ENCODE results near the gene TGFA. TPM values are rescaled to one million over a fixed set of nuclear protein-coding genes. Genes with fewer than 3 reads are reported as not detected.

Gene TGFA
- total RNA-seq, 6 donors from 2014 or later: 4.2 to 19.6 (median 10.7) TPM

- Histone ChIP-seq H3K36me3 (no peaks in the 10 kb centered on the region), H3K4me1 (no peaks in the 10 kb centered on the region), H3K27me3 (no peaks in the 10 kb centered on the region), H3K9me3 (no peaks in the 10 kb centered on the region), H3K27ac (no peak overlapping the region), H3K4me3 (no peak overlapping the region)
- 74 to 79% methylated on average over 2 of the region's 2 CpGs for WGBS, 2 donors
- TF ChIP-seq POLR2A (IDR thresholded peaks at IDR 0.05): no peak
- TF ChIP-seq EP300 (IDR thresholded peaks at IDR 0.05): no peak
- no peak for TF ChIP-seq CTCF (IDR thresholded peaks at IDR 0.05)
- TF ChIP-seq POLR2AphosphoS5 (IDR thresholded peaks at IDR 0.05): no peak
- ATAC-seq (ENCODE audit: low FRiP score in 2 of 2) (no peak), DNase-seq (no peak)
These were observed 6.8 kb upstream of the TGFA start for GRCh38 chr2:70560442-70560841.

GRCh38 chr2:70560040-70560439 is 6.4 kb upstream of the TGFA start:
- no peaks in the 10 kb centered on the region for H3K36me3 ChIP-seq
- WGBS, 2 donors: 53 to 62% methylated on average over 2 of the region's 2 CpGs
- no peak for TF ChIP-seq EP300 (IDR thresholded peaks at IDR 0.05)
- no peak for TF ChIP-seq CTCF (IDR thresholded peaks at IDR 0.05)
- TF ChIP-seq POLR2A (IDR thresholded peaks at IDR 0.05): no peak
- TF ChIP-seq POLR2AphosphoS5 (IDR thresholded peaks at IDR 0.05): no peak
- H3K4me1 ChIP-seq: no peaks in the 10 kb centered on the region
- DNase-seq: no peak
- ATAC-seq (ENCODE audit: low FRiP score in 2 of 2): no peak
- no peaks in the 10 kb centered on the region for H3K9me3 ChIP-seq
- no peak overlapping the region for H3K27ac ChIP-seq
- H3K4me3 ChIP-seq: no peak overlapping the region
- H3K27me3 ChIP-seq: no peaks in the 10 kb centered on the region

GRCh38 chr2:70558195-70558808 is 4.7 kb upstream of the TGFA start:
- peaks cover 8 to 15% (median 11%) of the 10 kb centered on the region in 4 donors for H3K4me1 ChIP-seq
- 58 to 78% methylated on average over 5 of the region's 5 CpGs for WGBS, 2 donors
- DNase-seq: no peak
- H3K27ac ChIP-seq: no peak overlapping the region
- no peaks in the 10 kb centered on the region for H3K36me3 ChIP-seq
- no peaks in the 10 kb centered on the region for H3K9me3 ChIP-seq
- no peak overlapping the region for H3K4me3 ChIP-seq
- H3K27me3 ChIP-seq: no peaks in the 10 kb centered on the region
- no peak for ATAC-seq (ENCODE audit: low FRiP score in 2 of 2)
- TF ChIP-seq POLR2A (IDR thresholded peaks at IDR 0.05) (no peak), EP300 (IDR thresholded peaks at IDR 0.05) (no peak), POLR2AphosphoS5 (IDR thresholded peaks at IDR 0.05) (no peak), CTCF (IDR thresholded peaks at IDR 0.05) (no peak)

GRCh38 chr2:70557171-70557838 is 3.7 kb upstream of the TGFA start:
- 50 to 51% methylated on average over 6 of the region's 6 CpGs for WGBS, 2 donors
- no peaks in the 10 kb centered on the region for H3K9me3 ChIP-seq
- DNase-seq (peak in 1 of 2 donors; percentile 42), ATAC-seq (ENCODE audit: low FRiP score in 2 of 2) (no peak)
- no peak for TF ChIP-seq POLR2A (IDR thresholded peaks at IDR 0.05)
- H3K4me1 ChIP-seq: peaks cover 10 to 25% (median 19%) of the 10 kb centered on the region in 4 donors
- no peaks in the 10 kb centered on the region for H3K27me3 ChIP-seq
- H3K4me3 ChIP-seq: no peak overlapping the region
- no peak overlapping the region for H3K27ac ChIP-seq
- no peaks in the 10 kb centered on the region for H3K36me3 ChIP-seq

GRCh38 chr2:70556608-70557007 is 3.0 kb upstream of the TGFA start:
- Histone ChIP-seq H3K27ac (no peak overlapping the region), H3K4me1 (peaks cover 12 to 26% (median 22%) of the 10 kb centered on the region in 4 donors), H3K4me3 (no peak overlapping the region), H3K27me3 (no peaks in the 10 kb centered on the region), H3K9me3 (no peaks in the 10 kb centered on the region), H3K36me3 (no peaks in the 10 kb centered on the region)
- TF ChIP-seq POLR2AphosphoS5 (IDR thresholded peaks at IDR 0.05): no peak
- TF ChIP-seq CTCF (IDR thresholded peaks at IDR 0.05): no peak
- TF ChIP-seq EP300 (IDR thresholded peaks at IDR 0.05): no peak
- no peak for TF ChIP-seq POLR2A (IDR thresholded peaks at IDR 0.05)
- DNase-seq (no peak), ATAC-seq (ENCODE audit: low FRiP score in 2 of 2) (no peak)
- WGBS, 2 donors: 68 to 70% methylated on average over 2 of the region's 2 CpGs

Measured in upper lobe of left lung (tissue), 6 donors.